Measurements from ENCODE around the gene SIGLEC15.

DNA sequence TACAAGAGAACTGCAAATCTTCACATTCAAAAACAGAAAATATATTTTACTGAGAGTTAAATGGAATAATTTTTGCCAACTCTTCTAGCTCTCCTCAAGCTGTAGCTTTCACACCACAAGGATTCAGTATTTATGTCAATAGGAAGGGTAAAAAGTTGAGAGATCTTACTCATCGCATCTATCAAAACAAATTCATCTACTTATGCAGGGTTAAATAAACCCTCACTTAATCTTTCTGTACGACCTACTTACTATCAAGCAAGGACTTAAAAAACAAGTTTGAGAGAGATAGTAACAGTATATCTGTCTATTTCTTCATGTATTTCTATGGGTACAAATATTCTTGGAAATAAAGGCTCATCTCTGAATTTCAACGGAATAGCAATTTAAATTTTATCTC is 35.5 kb downstream of the SIGLEC15 start:
- TF ChIP-seq, protein P1, sequence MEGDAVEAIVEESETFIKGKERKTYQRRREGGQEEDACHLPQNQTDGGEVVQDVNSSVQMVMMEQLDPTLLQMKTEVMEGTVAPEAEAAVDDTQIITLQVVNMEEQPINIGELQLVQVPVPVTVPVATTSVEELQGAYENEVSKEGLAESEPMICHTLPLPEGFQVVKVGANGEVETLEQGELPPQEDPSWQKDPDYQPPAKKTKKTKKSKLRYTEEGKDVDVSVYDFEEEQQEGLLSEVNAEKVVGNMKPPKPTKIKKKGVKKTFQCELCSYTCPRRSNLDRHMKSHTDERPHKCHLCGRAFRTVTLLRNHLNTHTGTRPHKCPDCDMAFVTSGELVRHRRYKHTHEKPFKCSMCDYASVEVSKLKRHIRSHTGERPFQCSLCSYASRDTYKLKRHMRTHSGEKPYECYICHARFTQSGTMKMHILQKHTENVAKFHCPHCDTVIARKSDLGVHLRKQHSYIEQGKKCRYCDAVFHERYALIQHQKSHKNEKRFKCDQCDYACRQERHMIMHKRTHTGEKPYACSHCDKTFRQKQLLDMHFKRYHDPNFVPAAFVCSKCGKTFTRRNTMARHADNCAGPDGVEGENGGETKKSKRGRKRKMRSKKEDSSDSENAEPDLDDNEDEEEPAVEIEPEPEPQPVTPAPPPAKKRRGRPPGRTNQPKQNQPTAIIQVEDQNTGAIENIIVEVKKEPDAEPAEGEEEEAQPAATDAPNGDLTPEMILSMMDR (IDR thresholded peaks at IDR 0.05; ENCODE audit: low read depth, low read length) = no peak
- no peak for TF ChIP-seq POLR2A (IDR thresholded peaks at IDR 0.05; ENCODE audit: extremely low read depth, insufficient read length)
- TF ChIP-seq, protein P2, sequence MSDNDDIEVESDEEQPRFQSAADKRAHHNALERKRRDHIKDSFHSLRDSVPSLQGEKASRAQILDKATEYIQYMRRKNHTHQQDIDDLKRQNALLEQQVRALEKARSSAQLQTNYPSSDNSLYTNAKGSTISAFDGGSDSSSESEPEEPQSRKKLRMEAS (IDR thresholded peaks at IDR 0.05; ENCODE audit: low read depth, low read length) = no peak

Data from NB4 (cell line).